GM13977 (cell line): Measurements from ENCODE around the gene MEAK7.

Experiments used
- DNase-seq: peaks from one replicate; pipeline ENCODE4 v3.0.0; 2012; ENCODE audit warnings: low spot score
- in situ Hi-C: fragments of 300-500 bp; cut with MboI; formaldehyde crosslinking; loops from one replicate; pipeline ENCODE4 v1.12.0; 2022; ENCODE audit warnings: low sequenced_read_pairs, low pct_unique_long_range_greater_than_20kb, mixed read lengths, inconsistent platforms; ENCODE audit not compliant: unreplicated experiment
- TF ChIP-seq, protein P1 (sequence below): IDR thresholded peaks from 2 replicates; pipeline ENCODE4 v1.5.1; 2012; ENCODE audit warnings: mild to moderate bottlenecking, control low read depth; ENCODE audit not compliant: insufficient read depth; ENCODE audit errors: extremely low read depth, missing control alignments

Gene MEAK7

GRCh38 chr16:84463221-84463620, 41.2 kb downstream of the MEAK7 start:
- no peak for DNase-seq
- in situ Hi-C loops, result no loop called here
- TF ChIP-seq, protein P1, sequence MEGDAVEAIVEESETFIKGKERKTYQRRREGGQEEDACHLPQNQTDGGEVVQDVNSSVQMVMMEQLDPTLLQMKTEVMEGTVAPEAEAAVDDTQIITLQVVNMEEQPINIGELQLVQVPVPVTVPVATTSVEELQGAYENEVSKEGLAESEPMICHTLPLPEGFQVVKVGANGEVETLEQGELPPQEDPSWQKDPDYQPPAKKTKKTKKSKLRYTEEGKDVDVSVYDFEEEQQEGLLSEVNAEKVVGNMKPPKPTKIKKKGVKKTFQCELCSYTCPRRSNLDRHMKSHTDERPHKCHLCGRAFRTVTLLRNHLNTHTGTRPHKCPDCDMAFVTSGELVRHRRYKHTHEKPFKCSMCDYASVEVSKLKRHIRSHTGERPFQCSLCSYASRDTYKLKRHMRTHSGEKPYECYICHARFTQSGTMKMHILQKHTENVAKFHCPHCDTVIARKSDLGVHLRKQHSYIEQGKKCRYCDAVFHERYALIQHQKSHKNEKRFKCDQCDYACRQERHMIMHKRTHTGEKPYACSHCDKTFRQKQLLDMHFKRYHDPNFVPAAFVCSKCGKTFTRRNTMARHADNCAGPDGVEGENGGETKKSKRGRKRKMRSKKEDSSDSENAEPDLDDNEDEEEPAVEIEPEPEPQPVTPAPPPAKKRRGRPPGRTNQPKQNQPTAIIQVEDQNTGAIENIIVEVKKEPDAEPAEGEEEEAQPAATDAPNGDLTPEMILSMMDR, result no peak

DNA sequence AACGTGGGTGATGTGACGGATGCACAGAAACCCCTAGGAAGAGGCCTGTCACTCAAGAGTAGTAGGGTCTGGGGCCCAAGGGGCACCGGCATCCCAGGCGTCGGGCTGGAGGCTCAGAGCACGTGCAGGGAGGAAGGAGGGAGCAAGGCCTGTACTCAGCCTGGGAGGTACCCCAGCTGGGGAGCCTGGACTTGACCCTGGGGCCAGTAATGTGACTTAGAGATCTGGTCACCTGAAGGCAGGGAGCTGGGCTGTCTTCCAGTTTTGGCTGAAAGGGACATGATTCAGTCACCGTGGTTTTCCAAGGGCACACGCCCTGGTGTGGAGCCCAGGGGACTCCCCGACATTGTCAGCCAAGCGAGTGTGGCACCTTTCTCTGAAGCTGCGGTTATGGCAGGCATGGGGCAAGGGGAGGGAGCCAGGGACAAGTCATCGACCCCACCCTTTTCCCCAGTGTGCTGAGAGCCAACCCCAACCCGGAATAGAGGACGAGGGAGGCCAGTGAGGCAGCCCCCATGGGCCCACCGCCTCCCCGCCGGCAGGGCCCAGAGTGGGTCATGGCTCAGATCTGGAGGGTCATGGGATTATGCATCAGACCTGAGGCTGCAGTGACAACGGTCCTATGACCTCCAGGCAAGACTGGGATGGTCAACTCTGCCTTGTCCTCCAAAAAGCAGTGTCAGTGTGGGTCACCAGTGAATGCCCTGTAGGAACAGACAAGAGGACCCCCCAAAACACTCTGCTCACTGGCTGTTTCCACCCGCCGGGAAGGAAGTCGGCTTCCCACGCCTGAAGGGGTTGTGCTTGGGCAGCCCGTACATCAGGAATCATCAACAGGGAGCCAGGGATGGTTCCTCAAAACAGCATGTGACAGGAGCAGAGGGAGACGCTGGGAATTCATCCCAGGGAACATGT, 41.9 kb downstream of the MEAK7 start:
- in situ Hi-C loops, result no loop called here
- DNase-seq, result no peak
- TF ChIP-seq, protein P1, result no peak

DNA sequence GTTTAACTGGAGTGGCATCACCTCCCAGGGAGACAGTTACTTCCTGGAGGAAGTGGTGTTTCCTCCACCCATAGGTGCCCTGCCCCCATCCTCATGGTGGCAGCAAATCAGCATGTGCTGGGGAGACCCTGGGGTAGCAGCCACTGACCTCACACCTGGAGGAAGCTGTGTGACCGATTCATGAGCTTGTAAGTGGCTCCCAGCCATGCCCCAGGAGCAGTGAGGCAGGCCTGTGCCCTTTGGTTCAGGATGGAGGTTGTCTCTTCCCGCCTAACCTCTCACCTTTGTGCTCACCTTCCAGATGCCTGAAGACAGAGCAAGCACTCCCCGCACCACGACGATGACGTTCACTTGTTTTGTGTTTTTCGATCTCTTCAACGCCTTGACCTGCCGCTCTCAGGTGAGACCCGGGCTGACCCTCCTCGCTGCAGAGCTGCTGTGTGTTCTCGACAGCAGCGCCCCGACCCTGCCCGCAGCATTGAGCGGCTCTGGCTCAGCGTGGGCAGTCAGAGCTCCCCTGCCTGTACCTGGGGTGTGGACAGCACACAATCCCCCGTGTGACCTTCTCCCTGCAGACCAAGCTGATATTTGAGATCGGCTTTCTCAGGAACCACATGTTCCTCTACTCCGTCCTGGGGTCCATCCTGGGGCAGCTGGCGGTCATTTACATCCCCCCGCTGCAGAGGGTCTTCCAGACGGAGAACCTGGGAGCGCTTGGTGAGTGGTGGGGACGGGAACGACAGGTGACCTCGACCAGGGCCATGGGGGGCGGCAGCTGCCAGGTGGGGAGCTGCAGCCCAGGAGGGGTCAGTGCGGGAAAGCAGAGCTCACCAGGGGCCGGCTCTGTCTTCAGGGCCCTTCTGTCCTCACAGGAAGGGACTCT, 42.8 kb downstream of the MEAK7 start:
- in situ Hi-C loops, result no loop called here
- no peak for DNase-seq
- TF ChIP-seq, protein P1, result no peak

DNA sequence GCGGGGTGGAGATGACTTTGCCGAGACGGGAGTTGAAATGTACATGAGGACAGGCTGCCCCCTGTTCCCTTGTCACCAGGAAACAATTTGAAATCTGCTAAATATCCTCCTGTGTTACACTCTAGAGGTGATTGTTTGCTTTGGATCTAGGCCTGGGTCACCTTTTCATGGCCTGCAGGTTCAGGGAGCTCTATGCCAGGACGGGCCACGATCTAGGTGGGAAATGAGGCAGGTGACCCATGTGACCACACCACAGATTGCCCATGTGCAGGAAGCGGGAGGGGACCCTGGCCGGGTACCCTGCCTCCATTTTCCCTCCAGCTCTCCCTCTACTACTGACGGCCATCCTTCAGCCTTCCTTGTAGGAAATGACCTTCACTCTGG, 43.4 kb downstream of the MEAK7 start:
- TF ChIP-seq, protein P1, result no peak
- DNase-seq, result no peak
- in situ Hi-C loops, result no loop called here

DNA sequence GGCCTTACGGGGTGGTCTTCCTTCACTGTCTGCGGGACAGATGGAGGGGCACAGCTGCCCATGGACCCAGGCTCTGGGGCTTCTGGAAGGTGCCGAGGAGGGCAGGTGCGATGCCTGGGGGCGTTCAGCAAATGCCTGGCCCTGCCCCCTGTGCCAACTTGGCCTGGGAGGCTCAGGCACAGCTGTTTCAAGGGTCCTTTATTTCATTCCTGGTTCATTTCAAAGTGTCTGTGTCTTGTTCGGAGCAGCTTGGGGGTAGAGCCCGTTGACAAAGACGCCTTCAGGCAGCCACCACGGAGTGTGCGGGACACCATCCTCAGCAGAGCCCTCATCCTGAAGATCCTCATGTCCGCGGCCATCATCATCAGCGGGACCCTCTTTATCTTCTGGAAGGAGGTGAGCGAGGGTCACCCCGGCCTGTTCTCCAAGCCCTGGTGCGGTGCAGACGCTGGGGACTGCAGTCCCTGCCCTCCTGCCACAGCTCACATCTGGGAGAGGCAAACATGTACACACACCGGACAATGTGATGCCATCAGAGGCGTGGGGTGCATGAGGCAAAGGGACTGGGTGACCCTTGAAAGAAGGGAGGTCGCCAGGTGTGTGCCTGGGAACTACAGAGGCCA, 43.9 kb downstream of the MEAK7 start:
- TF ChIP-seq, protein P1, result no peak
- in situ Hi-C loops, result no loop called here
- no peak for DNase-seq

DNA sequence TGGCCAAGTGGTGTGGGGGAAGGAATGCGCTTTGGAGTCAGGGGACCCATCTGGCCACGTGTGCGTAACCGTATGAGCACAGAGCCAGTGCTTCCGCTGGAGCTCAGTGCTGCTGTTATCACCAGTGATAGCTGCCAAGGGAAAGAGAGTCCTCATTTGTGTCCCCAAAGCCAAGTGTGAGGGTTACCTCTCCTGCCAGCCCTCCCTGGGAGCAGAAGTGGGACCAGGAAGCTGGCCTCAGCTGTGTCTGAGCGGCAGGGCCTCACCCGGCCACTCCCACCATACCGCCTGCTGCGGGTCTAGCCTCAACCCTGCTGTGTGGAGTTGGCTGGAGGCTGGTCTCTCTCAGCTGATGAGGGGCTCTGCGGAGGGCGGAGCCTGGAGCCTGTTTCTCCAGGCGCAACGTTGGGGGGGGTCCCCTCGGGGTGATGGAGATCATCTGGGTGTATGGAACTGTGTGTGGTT, 44.5 kb downstream of the MEAK7 start:
- DNase-seq, result no peak
- in situ Hi-C loops, result no loop called here
- TF ChIP-seq, protein P1, result no peak
